Kidney tubule cell (primary cell): Measurements from ENCODE around the gene TRIM71.
"Not testable (repeated sequence)": the region's sequence is repeated elsewhere in the genome, so short reads cannot be mapped to it uniquely, and the experiment has no call there.

Source experiments
- DNase-seq: peaks from one replicate; pipeline ENCODE4 v3.0.0-alpha.2; 2018; ENCODE audit warnings: low spot score

The TRIM71 gene

DNA sequence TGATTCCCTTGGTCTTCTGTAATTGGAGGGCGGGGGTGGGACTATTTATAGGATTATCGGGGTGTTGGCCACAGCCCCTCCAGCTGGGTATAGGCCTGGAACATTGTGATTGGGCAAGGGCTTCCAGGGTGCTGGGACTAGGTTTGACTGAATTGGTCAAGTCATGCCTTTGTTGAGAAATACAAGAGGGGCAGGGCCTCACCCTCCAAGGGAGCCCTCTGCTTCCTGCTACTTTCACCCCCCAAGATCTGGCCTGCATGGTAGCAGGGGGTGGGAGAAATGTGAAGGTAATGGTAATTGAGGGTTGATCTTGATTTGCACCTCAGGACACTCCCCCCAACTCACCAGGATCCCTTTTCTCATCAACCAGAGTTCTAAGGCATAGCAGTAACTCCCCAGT is 25.2 kb downstream of the TRIM71 start:
- DNase-seq, result no peak

DNA sequence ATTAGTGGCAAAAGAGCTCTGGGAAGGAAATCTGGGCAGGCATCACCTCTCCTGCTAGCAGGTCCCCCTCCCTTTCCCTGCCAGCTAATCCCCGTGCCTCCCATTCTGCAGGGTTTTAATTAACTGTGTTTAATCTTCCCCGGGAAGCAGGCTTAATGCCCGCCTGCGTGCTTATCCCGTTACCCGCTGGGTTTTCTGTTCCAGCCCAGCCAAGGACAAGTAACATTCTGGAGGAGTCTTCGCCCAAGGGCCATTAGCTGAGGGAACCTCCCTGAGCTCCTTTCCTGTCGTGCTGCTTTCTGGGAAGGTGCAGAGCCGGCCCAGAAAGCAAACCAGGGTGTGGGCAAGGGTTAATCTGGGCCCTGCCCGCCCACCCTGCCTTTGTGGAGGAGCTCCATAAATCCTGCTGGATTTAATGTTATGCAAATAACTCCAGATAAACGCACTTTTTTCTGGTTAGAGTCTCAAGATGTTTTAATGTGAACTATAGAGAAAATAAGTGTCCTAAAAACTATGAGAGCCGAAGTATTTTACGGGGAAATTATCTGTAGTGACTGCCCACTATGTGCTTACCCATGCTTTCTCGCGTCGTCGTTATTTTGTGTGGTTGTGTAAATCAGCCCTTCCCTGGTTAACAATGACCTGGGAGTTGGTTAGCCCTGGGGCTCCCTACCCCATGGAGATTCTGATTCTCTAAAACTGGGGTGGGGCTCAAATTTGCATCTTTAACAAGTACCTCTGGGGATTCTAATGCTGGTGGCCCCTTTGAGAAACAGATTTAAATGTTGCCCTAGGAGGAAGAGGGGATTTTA is 25.9 kb downstream of the TRIM71 start:
- DNase-seq, result no peak

DNA sequence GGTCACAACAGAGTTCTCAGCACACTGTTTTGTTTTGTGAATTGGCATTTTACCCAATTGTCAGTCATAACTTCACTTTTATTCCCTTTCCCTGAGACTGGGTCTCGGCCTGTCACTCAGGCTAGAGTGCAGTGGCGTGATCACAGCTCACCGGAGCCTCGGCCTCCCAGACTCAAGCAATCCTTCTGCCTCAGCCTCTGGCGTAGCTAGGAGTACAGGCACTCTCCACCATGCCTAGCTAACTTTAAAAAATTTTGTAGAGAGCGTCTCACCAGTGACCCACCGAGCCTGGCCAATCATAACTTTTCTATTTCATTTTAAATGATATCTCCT is 26.5 kb downstream of the TRIM71 start:
- no peak for DNase-seq

DNA sequence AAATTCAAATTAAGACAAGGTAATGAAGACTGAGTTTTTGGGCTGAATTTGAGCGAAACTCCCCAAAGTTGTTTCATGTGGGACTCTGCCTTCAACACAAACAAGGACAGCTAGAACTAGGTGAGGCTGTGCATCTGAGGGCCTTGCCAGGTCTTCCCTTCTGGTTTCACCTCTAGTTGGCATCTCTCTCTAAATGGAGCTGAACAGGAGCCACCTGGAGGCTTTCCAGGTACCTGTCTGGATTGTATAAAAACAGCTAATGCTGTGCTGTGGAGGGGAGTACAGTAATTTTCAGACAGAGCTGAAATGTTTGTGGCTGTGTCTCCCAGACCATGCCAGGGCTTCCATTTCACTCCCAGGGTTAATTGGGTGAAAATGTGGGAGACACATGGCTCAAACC is 27.1 kb downstream of the TRIM71 start:
- no peak for DNase-seq

DNA sequence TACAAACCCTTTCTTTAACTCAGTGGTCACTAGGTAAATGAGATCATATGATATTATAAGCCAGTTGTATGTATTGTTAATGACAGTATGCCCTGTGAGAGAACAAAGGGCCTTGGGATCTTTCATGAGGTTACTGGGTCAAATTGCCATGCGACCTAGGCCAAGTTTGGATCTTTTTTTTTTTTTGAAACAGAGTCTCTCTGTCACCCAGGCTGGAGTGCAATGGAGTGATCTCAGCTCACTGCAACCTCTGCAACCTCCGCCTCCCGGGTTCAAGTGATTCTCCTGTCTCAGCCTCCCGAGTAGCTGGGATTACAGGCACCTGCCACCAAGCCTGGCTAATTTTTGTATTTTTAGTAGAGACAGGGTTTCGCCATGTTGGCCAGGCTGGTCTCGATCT is 27.7 kb downstream of the TRIM71 start:
- DNase-seq, result not testable (repeated sequence)

DNA sequence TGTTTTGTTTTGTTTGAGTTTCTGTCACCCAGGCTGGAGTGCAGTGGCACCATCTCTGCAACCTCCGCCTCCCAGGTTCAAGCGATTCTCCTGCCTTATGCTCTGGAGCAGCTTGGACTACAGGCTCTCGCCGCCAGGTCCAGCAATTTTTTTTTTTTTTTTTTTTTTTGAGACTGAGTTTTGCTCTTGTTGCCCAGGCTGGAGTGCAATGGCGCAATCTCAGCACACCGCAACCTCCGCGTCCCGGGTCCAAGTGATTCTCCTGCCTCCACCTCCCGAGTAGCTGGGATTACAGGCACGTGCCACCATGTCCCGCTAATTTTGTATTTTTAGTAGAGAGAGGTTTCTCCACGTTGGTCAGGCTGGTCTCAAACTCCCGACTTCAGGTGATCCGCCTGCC is 29.2 kb downstream of the TRIM71 start:
- not testable (repeated sequence) for DNase-seq

DNA sequence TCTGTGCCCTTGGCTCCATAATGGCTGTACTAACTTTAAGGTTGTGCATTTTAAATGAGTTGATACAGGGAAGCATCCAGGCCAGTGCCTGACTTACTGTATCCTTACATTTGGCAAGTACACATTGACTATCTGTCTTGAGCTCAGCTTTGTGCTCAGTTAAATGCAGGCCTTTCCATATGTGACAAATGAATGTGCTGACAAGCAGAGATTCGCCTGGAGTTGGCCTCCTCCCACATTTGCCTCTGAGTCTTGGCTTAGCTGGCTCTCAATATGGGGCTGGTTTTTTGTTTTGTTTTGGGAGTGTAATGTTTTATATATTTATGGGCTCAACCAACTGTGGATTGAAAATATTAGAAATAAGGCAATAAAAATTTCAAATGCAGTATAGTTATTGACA is 29.7 kb downstream of the TRIM71 start:
- DNase-seq, result no peak

DNA sequence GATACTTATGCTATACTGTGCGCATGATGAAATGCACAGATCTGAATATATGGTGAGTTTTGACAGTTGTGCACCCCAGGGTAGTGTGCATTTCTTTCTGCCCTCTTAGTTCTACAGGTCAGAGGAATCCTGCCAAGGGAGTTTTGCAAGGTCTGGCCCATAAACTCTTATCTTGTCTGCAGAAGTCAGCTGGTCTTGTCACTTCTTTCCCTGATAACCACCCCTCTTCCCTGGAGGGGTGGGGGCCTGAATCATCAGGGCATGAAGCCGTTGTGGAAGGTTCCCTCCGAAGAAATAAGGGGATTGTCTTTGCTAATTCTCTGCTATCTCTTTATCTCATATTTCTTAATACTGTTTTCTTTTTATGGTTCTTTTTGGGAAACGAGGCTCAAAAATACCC is 30.4 kb downstream of the TRIM71 start:
- no peak for DNase-seq

DNA sequence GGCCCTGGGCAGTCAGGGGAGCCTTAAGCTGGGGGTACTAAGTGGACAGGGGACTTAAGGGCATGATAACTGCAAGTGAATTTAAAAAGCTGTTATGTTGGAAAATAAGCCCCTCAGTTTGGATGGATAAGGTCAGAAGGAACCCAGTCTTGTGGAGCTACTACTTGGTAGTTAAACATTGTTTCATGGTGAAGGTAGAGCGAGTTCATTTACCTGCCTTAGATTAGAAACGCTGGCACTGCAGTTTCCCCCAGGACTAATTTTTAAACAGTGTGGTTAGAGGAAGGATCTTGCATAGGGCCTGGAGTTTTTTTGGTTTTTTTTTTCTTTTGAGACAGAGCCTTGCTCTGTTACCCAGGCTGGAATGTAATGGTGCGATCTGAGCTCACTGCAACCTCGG is 31.2 kb downstream of the TRIM71 start:
- DNase-seq, result no peak

DNA sequence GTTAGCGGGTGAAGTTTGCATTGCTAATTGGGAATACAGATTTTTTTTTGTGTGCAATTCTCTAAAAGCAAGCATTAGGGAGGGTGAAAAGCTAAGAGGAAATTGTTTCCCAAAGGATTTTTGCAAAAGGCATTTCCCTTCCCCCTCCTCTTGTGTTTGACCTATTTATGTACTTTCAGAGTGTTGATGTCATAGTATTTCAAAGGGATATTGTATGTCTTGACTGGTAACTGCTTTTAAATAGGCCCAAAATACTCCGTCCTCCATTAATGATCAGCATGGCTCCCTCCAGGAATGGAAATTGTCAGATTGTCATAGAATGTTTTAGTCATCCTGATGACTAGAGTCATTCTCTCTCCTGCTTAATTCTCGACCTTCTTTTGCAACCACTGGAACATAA is 32.4 kb downstream of the TRIM71 start:
- DNase-seq, result peak; percentile 55

DNA sequence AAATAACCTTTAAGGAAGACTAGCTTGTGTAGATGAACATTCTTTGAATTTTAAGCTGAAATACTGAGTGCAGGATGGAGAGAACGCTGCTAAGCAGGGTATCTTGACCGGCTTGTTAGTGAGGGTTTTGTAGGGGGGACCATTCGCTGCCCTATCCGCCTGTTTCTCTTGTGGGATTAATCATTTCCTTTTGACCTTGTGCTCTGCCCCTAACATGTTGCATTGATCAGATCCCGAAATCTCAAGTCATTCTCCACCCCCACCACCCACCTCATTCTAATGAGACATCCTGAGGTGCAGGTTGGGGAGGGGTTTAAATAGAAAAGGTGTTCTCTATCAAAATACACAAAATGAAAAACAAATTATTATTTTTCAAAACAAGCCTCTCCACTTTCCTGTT is 32.8 kb downstream of the TRIM71 start:
- DNase-seq, result no peak

DNA sequence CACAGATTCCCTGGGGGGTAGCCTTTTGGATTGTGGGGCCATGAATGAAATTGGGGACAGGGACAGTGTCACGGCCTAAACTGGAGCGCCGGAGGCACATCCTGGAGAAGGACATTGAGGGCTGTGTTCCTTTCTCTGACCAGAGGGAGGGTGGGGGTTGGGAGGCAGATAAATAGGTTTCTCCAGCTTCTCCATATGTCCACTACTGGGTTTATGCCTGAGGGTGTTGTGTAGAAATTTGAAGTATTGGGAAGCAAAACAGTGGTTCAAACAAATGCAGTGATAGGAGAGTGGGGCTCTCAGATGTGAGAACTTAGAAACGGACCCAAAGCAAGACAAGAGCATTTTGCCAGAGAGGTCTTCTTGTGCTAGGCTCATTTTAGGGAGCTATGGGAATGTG is 34.3 kb downstream of the TRIM71 start:
- no peak for DNase-seq

DNA sequence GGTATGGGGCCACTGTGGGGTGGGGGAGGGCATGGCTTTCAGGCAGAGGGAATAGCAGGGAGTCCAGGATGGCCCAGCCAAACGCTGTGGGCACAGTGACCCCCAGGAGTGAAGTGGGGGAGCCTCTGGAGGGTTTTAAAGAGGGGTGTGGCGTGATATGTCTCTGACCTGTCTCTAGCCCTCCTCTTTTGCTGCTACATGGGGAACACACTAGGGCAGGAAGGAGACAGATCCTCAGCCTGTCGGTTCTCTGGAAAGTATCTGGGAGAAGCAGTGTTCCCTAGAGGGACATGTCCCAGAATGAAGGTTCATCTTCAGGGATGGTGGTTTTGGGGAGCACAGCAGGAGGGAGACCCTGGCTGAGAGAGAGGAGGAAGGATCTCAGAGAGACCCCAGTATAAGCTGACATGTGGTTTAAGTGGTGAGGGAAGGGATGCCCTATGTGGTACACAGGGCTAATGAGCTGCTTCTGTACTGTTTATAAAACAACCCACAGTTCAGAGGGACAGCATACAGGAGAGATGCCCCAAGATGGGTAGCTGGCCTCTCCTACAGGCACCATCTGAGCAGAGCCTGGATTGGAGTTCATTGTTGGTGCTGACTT is 37.7 kb downstream of the TRIM71 start:
- DNase-seq, result no peak

DNA sequence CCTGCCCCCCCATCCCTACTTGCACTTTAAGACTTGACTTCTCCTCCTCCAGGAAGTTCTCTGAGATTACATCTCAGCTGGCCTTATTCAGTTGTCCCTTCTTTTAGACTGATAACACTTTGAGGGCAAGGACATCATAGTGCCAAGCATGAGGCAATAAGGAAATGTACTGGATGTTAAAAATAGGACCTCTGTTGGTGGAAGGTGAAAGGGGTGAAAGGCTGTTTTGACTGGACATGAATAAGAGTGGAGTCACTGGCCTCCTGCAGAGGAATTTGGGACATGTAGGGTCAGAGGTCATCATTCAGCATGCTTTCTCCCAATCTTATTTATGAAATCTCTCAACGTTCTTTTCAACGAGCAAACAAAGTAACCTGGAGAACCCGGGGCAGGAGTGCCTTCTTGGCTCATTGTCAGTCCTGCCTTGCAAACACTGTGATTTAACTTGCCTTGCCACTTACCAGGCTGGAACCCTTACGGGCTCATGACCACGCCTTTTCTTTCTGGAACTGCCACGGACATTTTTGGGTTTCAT is 38.6 kb downstream of the TRIM71 start:
- no peak for DNase-seq

DNA sequence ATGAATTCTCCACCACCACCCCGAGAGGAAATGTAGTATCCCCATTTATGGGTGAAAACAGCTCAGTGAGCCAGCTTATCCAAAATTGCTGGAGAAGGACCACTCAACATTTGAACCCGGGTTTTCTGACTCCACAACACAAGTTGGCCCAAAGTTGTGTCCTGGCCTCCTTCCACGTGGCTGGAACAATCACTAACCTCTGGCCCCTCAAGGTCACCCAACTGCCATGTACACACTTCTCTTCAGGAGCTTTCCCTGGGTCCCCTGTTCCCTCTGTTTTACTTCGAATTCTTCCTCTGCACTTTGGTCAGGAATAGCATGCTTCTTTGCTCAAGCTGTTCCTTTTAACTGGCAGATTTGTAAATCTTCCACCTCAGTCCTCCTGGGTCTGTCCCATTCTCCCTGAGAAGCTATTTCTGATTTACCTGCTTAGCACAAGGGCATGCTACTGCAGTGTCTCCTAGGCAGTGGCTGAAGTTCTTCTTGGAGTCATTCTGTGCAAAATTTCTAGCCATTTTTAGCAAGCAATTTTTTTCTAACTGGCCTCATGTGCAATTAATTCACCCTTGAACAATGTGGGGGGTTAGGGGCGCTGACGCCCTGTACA is 39.2 kb downstream of the TRIM71 start:
- no peak for DNase-seq

DNA sequence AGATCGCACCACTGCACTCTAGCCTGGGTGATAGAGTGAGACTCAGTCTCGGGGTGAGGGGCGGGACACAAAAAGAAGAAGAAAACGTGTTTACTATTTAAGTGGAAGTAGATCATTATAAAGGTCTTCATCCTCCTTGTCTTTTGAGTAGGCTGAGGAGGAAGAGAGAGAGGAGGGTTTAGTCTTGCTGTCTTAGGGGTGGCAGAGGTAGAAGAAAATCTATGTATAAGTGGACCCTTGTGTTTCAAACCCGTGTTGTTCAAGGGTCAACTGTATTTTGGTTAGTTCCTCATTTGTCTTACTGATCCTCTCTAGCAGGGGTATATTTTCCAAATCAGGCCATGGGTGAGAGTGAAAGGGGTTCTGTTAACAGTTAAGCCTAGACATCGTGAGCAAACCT is 40.1 kb downstream of the TRIM71 start:
- DNase-seq, result no peak

DNA sequence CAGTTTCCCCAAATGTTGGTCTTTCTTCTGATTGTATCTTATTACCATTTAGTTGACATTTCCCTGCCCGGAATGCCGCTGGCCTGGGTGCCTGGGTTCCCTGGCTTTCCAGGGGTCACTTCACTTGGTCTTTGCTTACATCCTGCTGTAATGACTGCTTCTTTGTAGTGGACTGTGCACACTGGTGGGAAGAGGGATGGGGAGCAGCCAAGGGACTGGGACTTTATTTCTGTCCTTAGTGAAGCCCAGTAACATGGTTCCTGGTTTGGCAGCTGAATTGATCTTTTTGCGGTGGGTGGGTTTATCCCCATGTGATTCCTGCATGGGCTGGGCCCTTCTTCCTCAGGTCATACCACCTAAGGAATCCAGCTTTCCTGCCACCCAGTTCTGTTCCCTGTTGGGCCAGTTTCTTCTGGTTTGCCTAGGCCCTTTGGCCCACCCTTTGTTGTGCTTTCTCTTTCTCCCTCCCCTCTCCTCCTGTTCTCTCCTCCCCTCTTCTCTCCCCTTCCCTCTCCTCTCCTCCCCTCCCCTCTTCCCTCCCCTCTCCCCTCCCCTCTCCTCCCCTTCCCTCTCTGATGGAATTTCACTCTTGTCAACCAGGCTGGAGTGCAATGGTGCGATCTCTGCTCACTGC is 41.9 kb downstream of the TRIM71 start:
- no peak for DNase-seq

DNA sequence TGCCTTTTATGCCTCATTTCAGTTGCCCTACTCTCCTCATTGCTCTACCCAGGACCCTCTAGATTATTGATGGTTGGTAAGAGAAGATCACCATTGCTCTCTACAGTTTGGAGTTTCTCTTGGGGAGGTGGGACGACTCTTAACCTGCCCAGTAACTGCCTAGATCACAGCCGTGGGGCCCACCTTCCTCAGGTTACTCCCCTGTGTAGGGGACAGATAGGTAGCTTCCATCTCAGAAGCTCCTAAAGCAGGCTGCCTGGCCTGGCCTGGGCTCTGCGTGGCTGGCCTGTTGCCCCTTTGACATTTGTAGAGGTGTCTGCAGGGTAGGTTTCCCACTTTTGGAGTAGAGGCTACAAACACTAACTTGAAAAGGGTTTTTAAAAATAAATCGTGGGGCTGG is 42.7 kb downstream of the TRIM71 start:
- DNase-seq, result no peak

DNA sequence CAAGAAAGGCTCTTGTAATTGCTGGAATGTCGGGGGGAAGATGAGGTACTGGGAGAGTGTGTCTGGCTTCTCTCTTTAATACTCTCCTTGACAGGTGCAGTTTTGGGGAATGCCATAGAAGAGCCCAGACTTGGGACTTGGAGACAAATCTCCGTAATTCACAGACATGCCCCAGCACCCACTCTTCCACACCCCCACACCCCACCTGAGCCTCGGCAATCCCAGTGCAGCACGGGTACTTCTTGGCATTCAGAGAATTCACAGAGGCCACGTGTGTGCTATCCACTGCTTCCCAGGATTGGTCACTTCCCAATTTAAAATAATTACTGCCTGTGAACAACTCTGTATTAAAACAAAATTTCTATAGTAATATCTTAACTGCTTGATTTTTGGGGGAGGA is 43.9 kb downstream of the TRIM71 start:
- no peak for DNase-seq

DNA sequence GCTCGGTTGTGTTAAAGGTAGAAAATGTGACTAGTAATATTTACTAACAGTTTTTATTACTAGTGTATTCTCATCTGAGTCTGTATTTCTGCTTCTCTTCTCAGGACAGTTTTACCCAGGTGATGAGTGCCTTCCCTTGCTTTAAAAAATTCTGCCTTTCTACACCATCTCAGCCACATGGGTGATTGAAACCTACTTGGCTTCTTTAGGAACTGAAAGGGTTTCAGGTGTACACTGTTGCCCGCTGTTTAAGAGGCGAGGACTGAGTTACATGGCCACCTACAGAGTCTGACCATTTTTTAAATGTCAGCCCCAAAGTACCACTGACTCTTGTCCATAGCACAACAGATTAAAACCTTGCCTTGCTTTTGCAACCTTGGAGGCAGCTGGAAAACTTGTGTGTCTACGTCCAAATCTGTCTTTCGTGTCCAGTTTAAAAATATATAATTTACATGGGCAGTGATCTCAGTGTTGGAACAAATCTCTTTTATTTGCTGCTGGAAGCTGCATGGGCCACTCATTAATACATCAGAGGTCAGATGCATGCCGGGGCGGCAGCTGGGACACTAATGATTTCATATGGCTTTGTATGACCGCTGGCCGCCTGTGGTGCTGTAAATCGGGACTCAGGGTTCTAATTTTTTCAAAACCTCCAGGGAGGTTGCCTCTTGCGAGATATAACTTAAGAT is 44.6 kb downstream of the TRIM71 start:
- no peak for DNase-seq

DNA sequence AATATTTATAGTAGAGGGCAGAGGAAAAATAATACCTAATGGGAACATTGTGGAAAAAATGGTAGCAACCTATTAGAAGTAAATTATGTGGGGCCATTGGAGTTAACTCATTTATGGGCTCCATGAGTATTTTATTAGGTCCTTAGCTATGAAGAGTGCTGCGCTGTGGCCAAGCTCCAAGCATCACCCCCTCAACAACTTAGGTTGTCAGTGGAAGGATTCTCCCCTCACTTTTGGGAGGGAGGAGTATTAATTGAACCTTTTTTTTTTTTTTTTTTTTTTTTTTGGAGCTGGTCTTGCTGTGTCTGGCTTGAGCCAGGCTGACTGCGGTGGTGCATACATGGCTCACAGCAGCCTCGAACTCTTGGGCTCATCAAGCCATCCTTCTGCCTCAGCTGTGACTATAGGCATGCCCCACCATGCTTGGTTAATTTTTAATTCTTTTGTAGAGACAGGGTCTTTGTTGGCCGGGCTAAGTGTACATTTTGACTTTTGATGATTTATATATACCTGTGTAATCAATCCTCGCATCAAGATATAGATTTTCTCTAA is 45.2 kb downstream of the TRIM71 start:
- DNase-seq, result no peak

DNA sequence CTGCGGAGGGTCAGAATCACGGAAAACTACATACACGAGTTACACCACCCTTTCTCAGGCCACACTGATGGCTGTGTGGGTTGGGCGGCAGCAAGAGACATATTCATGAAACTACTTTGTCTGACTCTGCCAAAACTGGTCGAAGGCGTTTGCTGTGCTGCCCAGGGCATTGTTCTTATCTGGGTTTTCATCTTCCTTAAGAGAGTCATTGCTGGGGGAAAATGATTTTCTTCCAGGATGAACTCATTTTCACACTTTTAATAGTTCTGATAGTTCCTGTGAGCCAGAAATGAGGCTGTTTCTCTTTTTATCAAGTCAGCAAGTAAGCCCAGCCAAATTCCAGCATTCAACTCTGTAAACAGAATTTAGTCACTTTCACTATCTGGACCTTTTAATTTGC is 47.6 kb downstream of the TRIM71 start:
- DNase-seq, result no peak
